Measurements from ENCODE around the gene TMC8.

GRCh38 chr17:78125138-78125913 is 5.2 kb upstream of the TMC8 start:
- TF ChIP-seq CTCF (conservative IDR thresholded peaks at IDR 0.05; ENCODE audit: low read depth, low read length) (no peak), EZH2 (IDR thresholded peaks at IDR 0.05; ENCODE audit: borderline replicate concordance, low read depth, low read length, poor library complexity, severe bottlenecking) (no peak)
